ENCODE data around the gene USP7. TPM values are rescaled to one million over a fixed set of nuclear protein-coding genes. Genes with fewer than 3 reads are reported as not detected.

Gene USP7
- polyA plus RNA-seq, 10 donors, result 51.1 to 87.6 (median 67.8) TPM

- no peak for DNase-seq
These were observed 62.3 kb downstream of the USP7 start for GRCh38 chr16:8901320-8901861.

GRCh38 chr16:8900343-8900742, 63.4 kb downstream of the USP7 start:
- no peak for DNase-seq

GRCh38 chr16:8899709-8900317, 63.9 kb downstream of the USP7 start:
- no peak for DNase-seq

DNA sequence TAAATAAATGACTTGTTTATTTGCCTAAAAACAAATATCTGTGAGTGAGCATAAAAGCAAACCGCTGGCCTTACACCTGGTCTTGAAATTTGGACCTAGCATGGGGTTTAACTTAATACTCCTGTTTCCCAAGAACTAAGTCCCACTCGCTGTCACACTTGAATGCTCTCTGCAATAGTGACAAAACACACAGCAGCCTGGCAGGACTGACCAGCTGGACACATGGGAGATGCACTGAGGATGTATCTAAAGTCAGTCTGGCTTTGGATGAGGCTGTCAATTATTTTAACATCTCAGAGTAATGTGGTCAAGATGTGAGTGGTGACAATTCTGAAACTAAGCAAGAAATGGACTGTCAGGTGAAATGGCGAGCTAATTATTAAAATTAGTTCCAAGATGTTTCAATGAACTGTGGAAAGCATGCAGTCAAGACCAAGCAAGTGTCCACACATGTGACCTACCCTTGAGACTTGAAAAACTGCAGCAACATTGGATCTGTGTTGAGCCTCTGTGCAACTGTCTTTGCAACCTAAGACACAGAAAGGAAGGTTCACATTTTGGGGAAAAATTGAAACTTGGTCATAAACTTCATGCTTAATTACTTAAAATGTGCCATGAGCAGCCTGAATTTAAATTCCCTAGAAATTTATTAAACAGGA, 64.9 kb downstream of the USP7 start:
- no peak for DNase-seq

DNA sequence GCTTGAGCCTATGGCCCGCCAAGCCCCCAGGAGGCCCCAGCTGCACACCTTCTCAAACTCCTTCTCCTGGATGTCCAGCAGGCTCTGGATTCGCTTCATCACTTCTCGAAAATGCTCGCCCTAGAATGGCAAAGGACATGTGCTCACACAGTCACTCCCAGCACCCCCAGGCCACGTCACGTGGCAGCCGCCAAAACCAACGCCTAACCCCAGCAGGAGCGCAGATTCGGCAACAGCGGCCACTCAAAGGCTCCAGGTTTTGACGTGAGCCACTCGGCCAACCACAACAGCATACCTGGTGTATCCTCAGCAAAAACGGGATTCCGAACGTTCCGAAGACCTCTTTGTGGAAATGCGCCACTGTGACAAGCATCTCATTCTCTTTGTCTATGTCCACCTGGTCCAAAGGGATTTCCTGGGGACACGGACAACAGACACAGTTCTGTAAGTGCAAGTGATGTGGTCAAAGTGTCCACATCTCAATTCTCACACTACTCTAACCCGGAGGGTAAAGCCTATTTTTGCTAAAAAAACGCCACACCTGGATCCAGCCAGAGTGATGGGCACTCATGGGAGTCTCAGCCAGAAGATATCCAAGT, 68.9 kb downstream of the USP7 start:
- DNase-seq, result no peak

DNA sequence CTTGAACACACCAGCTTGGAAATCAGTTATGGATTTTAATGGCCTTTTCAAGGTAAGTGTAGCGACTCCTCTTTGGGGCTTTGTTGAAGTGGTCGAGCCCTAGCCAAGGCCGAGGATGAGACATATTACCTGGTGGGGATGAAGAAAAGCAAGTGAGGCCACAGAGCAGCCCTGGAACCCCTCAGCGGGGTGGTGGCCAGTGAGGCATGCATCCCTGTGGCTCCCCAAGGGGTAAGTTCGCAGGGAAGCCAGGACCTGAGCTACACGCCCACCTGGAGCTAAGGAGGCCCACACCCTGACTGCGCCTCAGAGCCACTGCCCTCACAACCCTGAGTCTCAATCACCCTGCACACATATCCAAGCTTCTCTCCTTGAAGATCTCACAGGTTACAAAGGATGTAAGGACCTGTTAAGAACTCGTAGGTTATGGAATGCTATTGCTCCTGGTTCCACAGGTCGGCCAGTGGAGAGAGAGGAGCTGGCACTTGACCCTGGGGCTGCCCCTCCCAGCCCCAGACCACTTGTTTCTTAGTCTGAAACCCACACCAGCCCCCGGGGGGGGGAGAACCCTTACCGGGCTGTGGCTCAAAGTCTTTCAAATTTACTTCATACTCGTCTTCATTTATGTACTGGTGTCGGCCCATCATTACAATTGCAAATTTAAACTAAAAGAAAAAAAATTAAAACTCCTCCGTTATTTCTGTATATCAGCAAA, 69.6 kb downstream of the USP7 start:
- no peak for DNase-seq

DNA sequence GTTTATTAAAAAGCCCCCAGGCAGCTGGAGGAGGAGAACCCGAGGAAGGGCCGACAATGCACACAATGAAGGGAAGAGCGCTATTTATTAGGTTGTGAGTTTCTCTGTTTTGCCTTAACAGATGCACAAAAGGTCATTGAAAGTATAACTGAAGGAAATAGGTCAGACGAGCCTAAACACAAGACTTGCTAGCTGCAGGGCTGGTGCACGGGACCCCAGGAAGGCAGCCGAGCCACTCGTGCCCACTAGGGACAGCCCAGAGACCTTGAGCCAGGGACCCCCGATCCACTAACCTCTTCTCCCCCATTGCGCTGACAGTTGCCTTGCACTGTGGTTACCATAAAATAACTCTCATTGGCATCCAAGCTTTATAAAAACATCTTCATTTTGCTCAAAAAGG, 70.3 kb downstream of the USP7 start:
- no peak for DNase-seq

DNA sequence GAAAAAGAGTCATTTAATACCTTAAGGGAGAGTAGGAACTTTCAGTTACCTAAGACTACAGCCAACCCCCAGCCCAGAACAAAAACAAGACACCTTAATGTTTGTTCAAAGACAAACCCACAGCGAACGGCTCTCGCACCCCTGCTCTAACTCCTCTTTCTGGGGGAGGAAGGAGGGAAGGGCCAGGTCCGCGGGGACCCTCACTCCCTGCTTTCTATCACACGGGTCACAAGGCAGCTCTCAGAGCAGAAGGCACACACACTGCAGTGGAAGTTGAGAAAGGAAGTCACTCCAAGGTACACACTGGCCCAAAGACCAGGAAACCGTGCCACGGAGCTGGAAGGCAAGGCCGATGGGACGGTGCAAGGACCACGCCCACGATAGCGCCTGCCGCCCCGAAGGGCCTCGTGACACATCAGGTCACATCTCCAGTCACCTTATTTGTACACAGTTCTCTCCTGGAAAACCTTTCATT, 71.6 kb downstream of the USP7 start:
- no peak for DNase-seq

DNA sequence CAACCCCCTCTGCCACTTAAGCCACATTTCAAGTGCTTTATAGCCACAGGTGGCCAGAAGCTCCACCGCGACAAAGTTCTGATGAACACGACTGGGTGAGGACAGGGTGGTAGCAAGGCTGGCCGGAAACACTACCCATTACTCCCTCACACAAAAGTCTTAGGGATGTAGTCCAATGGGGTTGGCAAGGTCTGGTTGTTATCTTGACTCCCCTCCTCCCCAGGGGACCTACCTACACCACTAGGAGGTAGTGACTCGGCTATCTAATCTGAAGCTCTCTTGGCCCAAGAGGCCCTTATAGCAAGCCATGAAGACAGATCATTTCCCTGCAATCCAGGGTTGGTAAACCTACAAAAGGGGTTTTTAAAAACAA, 73.2 kb downstream of the USP7 start:
- no peak for DNase-seq

DNA sequence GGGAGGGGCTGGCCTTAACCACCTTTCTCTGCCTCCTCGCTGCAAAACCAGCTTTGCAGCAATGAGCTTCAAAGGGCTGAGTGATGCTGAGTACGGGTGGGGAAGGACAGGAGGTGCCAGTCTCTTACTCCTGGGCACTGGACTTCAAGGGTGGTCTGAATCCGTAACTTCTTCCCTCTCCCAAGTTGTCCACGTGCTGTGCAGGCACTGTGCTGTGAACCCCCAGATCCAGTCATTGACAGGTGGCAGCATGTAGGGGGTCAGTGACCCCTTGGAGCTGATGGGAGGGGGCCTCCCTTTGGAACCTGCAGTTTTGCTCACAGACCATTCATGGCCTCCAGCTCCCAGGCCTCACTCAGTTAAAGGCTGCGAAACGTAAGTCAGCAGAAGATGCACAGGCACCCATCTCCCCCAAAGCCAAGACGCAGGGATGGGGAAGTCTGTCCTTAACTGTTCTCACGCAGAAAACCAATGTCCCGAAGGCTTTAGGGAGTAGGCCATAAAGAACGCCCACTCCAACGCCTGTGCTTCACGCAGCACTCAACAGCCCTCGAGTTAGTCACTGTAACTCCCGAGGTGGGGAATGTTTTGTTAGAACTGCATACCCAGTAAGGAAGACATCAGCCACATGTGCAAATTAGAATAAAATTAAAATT, 73.7 kb downstream of the USP7 start:
- DNase-seq, result no peak

DNA sequence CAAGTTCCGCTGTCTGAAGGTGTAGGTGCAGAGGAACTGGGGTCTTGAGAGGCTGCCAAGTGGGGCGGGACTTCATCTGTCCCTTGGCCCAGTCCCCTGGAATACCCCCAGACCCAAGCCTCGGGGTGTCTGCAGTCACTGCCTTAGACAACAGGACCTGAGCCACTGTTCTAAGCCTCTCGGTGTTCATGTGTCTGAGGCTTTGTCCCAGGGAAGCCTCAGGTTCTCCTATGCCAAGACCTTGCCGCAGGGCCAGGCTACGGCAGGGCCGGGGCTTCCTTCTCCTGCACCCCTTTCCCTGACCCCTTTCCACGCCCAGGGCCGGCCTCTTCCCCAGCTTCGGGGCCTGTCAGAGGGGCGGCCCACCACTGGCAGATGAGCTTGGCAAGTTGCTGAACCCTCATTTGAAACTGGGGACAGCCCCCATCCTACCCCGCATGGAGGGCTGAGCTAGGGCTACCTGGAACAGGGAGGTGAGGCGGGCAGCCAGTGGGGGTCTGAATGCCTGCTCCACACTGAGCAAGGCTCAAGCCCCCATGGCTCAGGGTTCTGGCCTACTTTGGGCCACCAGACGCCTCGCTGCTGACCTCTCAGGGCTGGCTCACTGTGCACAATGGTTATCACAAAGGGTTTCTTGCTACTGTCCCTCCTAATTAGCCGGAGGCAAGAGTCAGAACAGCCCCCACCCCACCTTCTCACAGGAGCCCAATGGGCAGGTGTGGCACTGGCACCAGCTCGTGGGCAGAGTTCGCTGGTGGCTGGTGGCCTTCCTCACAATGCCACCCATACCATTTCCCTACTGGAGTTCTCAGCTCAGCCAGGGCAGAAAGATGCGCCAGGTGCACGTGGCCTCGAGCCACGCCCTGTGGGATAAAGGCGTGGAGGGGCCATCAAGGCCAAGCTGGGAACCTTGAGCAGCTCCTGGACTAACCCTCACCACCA, 74.5 kb downstream of the USP7 start:
- DNase-seq, result no peak

GRCh38 chr16:8887952-8888560, 75.7 kb downstream of the USP7 start:
- DNase-seq, result no peak

GRCh38 chr16:8887431-8887765, 76.3 kb downstream of the USP7 start:
- DNase-seq, result no peak

GRCh38 chr16:8886593-8887430, 76.9 kb downstream of the USP7 start:
- no peak for DNase-seq

DNA sequence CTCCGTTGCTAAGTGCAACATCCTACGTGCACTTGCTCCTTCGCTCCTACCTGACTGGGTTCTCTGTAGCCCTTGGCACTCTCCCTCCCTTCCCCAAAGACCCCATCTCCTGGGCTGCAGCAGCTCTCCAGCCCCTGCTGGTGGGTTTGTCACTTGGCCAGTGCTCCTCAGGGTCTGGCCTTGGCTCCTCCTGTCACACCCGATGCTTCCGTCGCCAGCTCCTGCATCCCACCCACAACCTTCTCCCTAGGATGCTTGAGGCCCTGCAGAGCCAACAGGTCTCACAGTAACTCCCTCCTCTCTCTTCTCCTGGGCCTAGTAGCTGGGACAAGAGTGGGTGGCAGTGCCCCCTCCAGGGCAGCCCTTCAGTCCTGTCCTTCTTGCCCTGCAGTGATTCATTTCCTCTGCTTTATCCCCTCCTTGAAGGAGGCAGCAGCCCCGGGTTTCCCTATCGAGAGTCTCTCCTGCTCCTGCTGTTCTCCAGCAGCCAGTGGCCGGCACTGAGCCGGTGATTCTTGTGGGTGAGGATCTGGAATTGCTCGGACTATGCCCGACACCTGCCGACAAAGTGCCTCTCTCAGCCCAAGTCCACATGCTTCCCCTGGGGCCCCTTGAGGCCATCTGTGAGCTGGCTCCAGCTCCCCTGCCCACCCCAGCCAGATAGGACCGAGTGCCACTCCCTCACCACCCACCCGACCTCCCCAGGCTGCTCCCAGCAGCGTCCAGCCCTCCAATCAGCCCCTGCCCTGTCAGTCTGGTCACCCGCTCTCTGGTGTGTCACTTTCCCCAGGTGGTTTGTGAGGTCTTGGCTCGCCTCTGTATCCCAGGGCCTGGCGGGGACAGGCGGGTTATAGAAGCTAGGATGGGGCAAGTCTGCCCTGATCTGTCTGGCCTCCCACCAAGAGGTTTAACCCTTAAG, 77.8 kb downstream of the USP7 start:
- no peak for DNase-seq

GRCh38 chr16:8882725-8883377, 80.9 kb downstream of the USP7 start:
- no peak for DNase-seq

DNA sequence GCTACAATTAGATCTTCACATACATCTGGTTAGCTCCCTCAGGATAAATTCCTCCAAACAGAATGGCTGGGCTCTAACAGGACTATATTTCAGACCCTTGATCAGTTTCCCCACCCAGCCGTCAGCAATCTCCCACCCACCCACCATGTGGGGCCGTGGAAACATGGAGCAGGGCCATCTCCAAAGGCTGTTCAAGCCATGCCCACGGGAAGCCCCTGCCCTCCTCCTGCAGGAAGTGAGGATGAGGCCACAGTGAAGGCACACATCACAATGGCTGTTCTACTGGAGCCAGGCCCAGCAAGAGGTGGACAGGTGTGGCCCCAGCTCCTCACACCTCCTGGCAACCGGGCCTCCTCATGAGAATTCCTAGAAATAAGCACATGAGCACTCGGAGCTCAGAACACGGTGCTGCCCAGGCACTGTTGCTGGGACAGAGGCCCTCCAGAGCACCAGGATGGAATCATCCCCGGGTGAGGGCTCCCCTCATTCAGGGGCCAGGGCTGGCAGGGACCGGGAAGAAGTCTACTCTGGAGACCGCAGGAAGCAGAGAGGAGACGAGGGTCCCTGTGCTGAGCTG, 81.6 kb downstream of the USP7 start, which contains the start of gene LITAFD:
Gene LITAFD (plus strand): TSS at position 311 of the 577 bp plus-strand sequence. CDS start 2,005 bp downstream, outside the sequence.
- no peak for DNase-seq
